OCI-LY1 (cell line): ENCODE measurements around the gene VWA1.
"Not testable (repeated sequence)": the region's sequence is repeated elsewhere in the genome, so short reads cannot be mapped to it uniquely, and the experiment has no call there.

Experiments
- H2AFZ ChIP-seq: fragments of 200-600 bp; sonication (generic), shearing (Covaris generic); 2 replicates; pipeline ENCODE4 v1.6.0; 2014; ENCODE audit warnings: antibody characterized with exemption, mild to moderate bottlenecking, low read length
- H3F3A ChIP-seq: fragments of 200-600 bp; sonication (generic), shearing (Covaris generic); 2 replicates; pipeline ENCODE4 v1.6.0; 2014; ENCODE audit warnings: mild to moderate bottlenecking, antibody characterized with exemption, low read length, moderate library complexity; ENCODE audit not compliant: insufficient read depth
- H3K27ac ChIP-seq: fragments of 200-600 bp; sonication (generic); 2 replicates; pipeline ENCODE4 v1.5.1; 2014; ENCODE audit warnings: low read length, mixed run types, mild to moderate bottlenecking, low read depth; ENCODE audit not compliant: poor library complexity, severe bottlenecking
- H3K27me3 ChIP-seq: fragments of 200-600 bp; sonication (generic); 2 replicates; pipeline ENCODE4 v1.6.0; 2014; ENCODE audit warnings: antibody characterized with exemption, mild to moderate bottlenecking, low read length, moderate library complexity; ENCODE audit not compliant: insufficient read depth
- H3K36me3 ChIP-seq: fragments of 200-600 bp; sonication (generic); 2 replicates; pipeline ENCODE4 v1.6.1; 2014; ENCODE audit warnings: mild to moderate bottlenecking, antibody characterized with exemption, low read length, moderate library complexity, mixed read lengths; ENCODE audit not compliant: insufficient read depth
- H3K4me1 ChIP-seq: fragments of 200-600 bp; sonication (generic); 2 replicates; pipeline ENCODE4 v1.5.1; 2014; ENCODE audit warnings: mild to moderate bottlenecking, low read length, moderate library complexity; ENCODE audit not compliant: insufficient read depth, severe bottlenecking
- H3K4me2 ChIP-seq: fragments of 200-600 bp; sonication (generic), shearing (Covaris generic); 2 replicates; pipeline ENCODE4 v1.6.1; 2014; ENCODE audit warnings: low read length
- H3K4me3 ChIP-seq: fragments of 200-600 bp; sonication (generic); 2 replicates; pipeline ENCODE4 v1.5.1; 2014; ENCODE audit warnings: low read length, low read depth, mild to moderate bottlenecking, mixed read lengths; ENCODE audit not compliant: poor library complexity, severe bottlenecking
- H3K79me2 ChIP-seq: fragments of 200-600 bp; shearing (Covaris generic); 2 replicates; pipeline ENCODE4 v1.6.1; 2016; ENCODE audit warnings: mixed run types, low read length, mixed read lengths; ENCODE audit not compliant: insufficient read depth
- H3K9ac ChIP-seq: fragments of 200-600 bp; sonication (generic), shearing (Covaris generic); 2 replicates; pipeline ENCODE4 v1.6.1; 2014; ENCODE audit warnings: mild to moderate bottlenecking, low read length, mixed read lengths
- H3K9me2 ChIP-seq: fragments of 200-600 bp; sonication (generic), shearing (Covaris generic); 2 replicates; pipeline ENCODE4 v1.6.1; 2014; ENCODE audit warnings: low read depth, mild to moderate bottlenecking, low read length, mixed read lengths
- H3K9me3 ChIP-seq: fragments of 200-600 bp; shearing (Covaris generic); 2 replicates; pipeline ENCODE4 v1.6.1; 2014; ENCODE audit warnings: low read length, mixed read lengths
- H4K20me1 ChIP-seq: fragments of 200-600 bp; sonication (generic), shearing (Covaris generic); 2 replicates; pipeline ENCODE4 v1.6.0; 2016; ENCODE audit warnings: mild to moderate bottlenecking, low read length; ENCODE audit not compliant: insufficient read depth
- CTCF ChIP-seq: fragments of 200-600 bp; sonication (generic), shearing (Covaris generic); IDR thresholded peaks from 2 replicates; pipeline ENCODE4 v1.5.1; 2017; ENCODE audit warnings: mild to moderate bottlenecking, antibody characterized with exemption, low read length, moderate library complexity, mixed read lengths
- EZH2 ChIP-seq: fragments of 200-600 bp; sonication (generic), shearing (Covaris generic); IDR thresholded peaks from 2 replicates; pipeline ENCODE4 v1.8.0; 2017; ENCODE audit warnings: borderline replicate concordance, mixed run types, mild to moderate bottlenecking, antibody characterized with exemption, low read length, moderate library complexity, mixed read lengths

VWA1 gene

GRCh38 chr1:1452882-1453281, 17.4 kb downstream of the VWA1 start:
- Histone ChIP-seq H3K27me3 (0 out of 2 replicates have a peak, but pooled peaks cover 4% of the 10 kb centered on the region), H3K4me2 (no peak overlapping the region)
- TF ChIP-seq EZH2 (no peak), CTCF (no peak)

GRCh38 chr1:1454286-1455056, 19.0 kb downstream of the VWA1 start:
- not testable (repeated sequence) for H3K4me2 ChIP-seq, H4K20me1 ChIP-seq, H3K9me3 ChIP-seq, H3K9ac ChIP-seq, H3F3A ChIP-seq, H3K4me1 ChIP-seq, H3K27ac ChIP-seq, H3K79me2 ChIP-seq, H3K9me2 ChIP-seq, H3K27me3 ChIP-seq, H3K36me3 ChIP-seq, H3K4me3 ChIP-seq, H2AFZ ChIP-seq

More at GRCh38 chr1:1452882-1453281, 17.4 kb downstream of the VWA1 start:
- no peak overlapping the region for H3K9ac ChIP-seq
- no peak overlapping the region for H2AFZ ChIP-seq
- no peaks in the 10 kb centered on the region for H3K36me3 ChIP-seq
- no peaks in the 10 kb centered on the region for H4K20me1 ChIP-seq
- H3K9me3 ChIP-seq, result no peaks in the 10 kb centered on the region
- no peak overlapping the region for H3K4me3 ChIP-seq
- no peak overlapping the region for H3K27ac ChIP-seq
- no peaks in the 10 kb centered on the region for H3K9me2 ChIP-seq
- H3F3A ChIP-seq, result no peaks in the 10 kb centered on the region
- H3K4me1 ChIP-seq, result no peaks in the 10 kb centered on the region
- no peaks in the 10 kb centered on the region for H3K79me2 ChIP-seq

- Histone ChIP-seq H3K27me3 (0 out of 2 replicates have a peak, but pooled peaks cover 4% of the 10 kb centered on the region), H3K4me1 (no peaks in the 10 kb centered on the region), H2AFZ (no peak overlapping the region), H3F3A (no peaks in the 10 kb centered on the region), H3K4me2 (no peak overlapping the region), H3K9me3 (no peaks in the 10 kb centered on the region), H3K36me3 (no peaks in the 10 kb centered on the region), H3K9me2 (no peaks in the 10 kb centered on the region), H3K79me2 (no peaks in the 10 kb centered on the region), H4K20me1 (no peaks in the 10 kb centered on the region), H3K9ac (no peak overlapping the region), H3K4me3 (no peak overlapping the region), H3K27ac (no peak overlapping the region)
- TF ChIP-seq CTCF (no peak), EZH2 (no peak)
Measured at GRCh38 chr1:1455366-1455884, 19.9 kb downstream of the VWA1 start.

- H3K9me2 ChIP-seq, H2AFZ ChIP-seq, H3K4me2 ChIP-seq, H3K27me3 ChIP-seq, H3K9me3 ChIP-seq, H4K20me1 ChIP-seq, H3K9ac ChIP-seq, H3K79me2 ChIP-seq, H3K27ac ChIP-seq, H3K36me3 ChIP-seq, H3K4me3 ChIP-seq, H3F3A ChIP-seq, H3K4me1 ChIP-seq: not testable (repeated sequence)
Measured at GRCh38 chr1:1455934-1456333, 20.4 kb downstream of the VWA1 start.

- H3K4me3 ChIP-seq, H3K9me2 ChIP-seq, H3K4me2 ChIP-seq, H3F3A ChIP-seq, H3K4me1 ChIP-seq, H3K27me3 ChIP-seq, H4K20me1 ChIP-seq, H2AFZ ChIP-seq, H3K27ac ChIP-seq, H3K9me3 ChIP-seq, H3K9ac ChIP-seq, H3K79me2 ChIP-seq, H3K36me3 ChIP-seq: not testable (repeated sequence)
Measured at GRCh38 chr1:1456683-1457255, 21.3 kb downstream of the VWA1 start.

GRCh38 chr1:1459156-1459555, 23.7 kb downstream of the VWA1 start:
- H3F3A ChIP-seq, H3K9me3 ChIP-seq, H4K20me1 ChIP-seq, H3K27ac ChIP-seq, H3K27me3 ChIP-seq, H3K4me2 ChIP-seq, H3K9ac ChIP-seq, H3K4me3 ChIP-seq, H3K9me2 ChIP-seq, H3K79me2 ChIP-seq, H2AFZ ChIP-seq, H3K36me3 ChIP-seq: not testable (repeated sequence)
- peaks cover 16% of the 10 kb centered on the region for H3K4me1 ChIP-seq
